A549 treated with AZD9567 at 1 μM for 4 hours (cell line): Measurements from ENCODE around the gene GIGYF2. TPM values are rescaled to one million over a fixed set of nuclear protein-coding genes. Genes with fewer than 3 reads are reported as not detected.

Source experiments
- total RNA-seq: library from RNA; stranded (reverse); fragments of 200-300 nt; extraction: Qiagen RNA extraction; gene quantifications from 5 replicates; pipeline ENCODE4 v1.2.3, GENCODE V29; 2022; ENCODE audit not compliant: insufficient read depth

Gene GIGYF2
- 24.8 to 40.4 TPM (median 28.3 TPM) in 5 replicates for total RNA-seq

GRCh38 chr2:232697059-232697806 is at the start of gene GIGYF2:
Gene GIGYF2, plus strand, starts transcription at chr2:232697331. Its CDS starts 37,867 bp downstream, at chr2:232735198.

GRCh38 chr2:232776435-232776834 is 79.3 kb downstream of the GIGYF2 start, which contains the start of gene KCNJ13:
Gene KCNJ13, minus strand, starts transcription at chr2:232776565. Its CDS starts 5,203 bp downstream, at chr2:232771362.

GRCh38 chr2:232870018-232870765 is 173.1 kb downstream of the GIGYF2 start, which contains the start of gene SNORC:
Gene SNORC, plus strand, starts transcription at chr2:232870264. Its CDS starts 78 bp downstream, at chr2:232870342.

Other genes with a start within 250 kb of the GIGYF2 start
- not detected in 5 replicates for gene ALPI, start 241.2 kb upstream of the GIGYF2 start, total RNA-seq
- 0.14 to 0.31 TPM (median 0.18 TPM) in 4 of 5 replicates, not detected in the other for gene ECEL1, start 209.5 kb upstream of the GIGYF2 start, total RNA-seq
- gene PRSS56, start 176.9 kb upstream of the GIGYF2 start, total RNA-seq: 0.09 to 0.14 TPM (median 0.13 TPM) in 3 of 5 replicates, not detected in the others
- gene CHRND, start 171.2 kb upstream of the GIGYF2 start, total RNA-seq: not detected in 5 replicates
- gene CHRNG, start 157.6 kb upstream of the GIGYF2 start, total RNA-seq: not detected in 5 replicates
- gene TIGD1, start 146.8 kb upstream of the GIGYF2 start, total RNA-seq: 4.1 to 5.0 TPM (median 4.5 TPM) in 5 replicates
- 85.2 to 288 TPM (median 88.5 TPM) in 5 replicates for gene EIF4E2, start 146.6 kb upstream of the GIGYF2 start, total RNA-seq
- gene EFHD1, start 63.7 kb upstream of the GIGYF2 start, total RNA-seq: 3.0 to 3.8 TPM (median 3.2 TPM) in 5 replicates
- not detected in 5 replicates for gene KCNJ13, start 79.2 kb downstream of the GIGYF2 start, total RNA-seq
- 3.7 to 12.2 TPM (median 7.8 TPM) in 5 replicates for gene SNORC, start 172.9 kb downstream of the GIGYF2 start, total RNA-seq